Liver (tissue), 9 donors: ENCODE results near the gene HDLBP. TPM values are rescaled to one million over a fixed set of nuclear protein-coding genes. Genes with fewer than 3 reads are reported as not detected.

Experiments used
- DNase-seq: peaks from one replicate; pipeline ENCODE4 v3.0.0-alpha.2; 2017; ENCODE audit warnings: low spot score
- H3K27ac ChIP-seq, 2 donors: one replicate each; pipeline ENCODE4 v1.7.0; 2013; ENCODE audit warnings: inconsistent platforms in 2 of 2, low read length in 2 of 2, control low read depth in 1 of 2, low read depth in 1 of 2, mild to moderate bottlenecking in 1 of 2
- H3K27me3 ChIP-seq, 4 donors: one replicate each; pipeline versions ENCODE4 v1.6.1 to v1.7.0; 2013; ENCODE audit warnings: low read length in 3 of 4, inconsistent platforms in 1 of 4, mild to moderate bottlenecking in 1 of 4, moderate library complexity in 1 of 4; ENCODE audit not compliant: control insufficient read depth in 4 of 4, insufficient read depth in 4 of 4
- H3K36me3 ChIP-seq, 4 donors: one replicate each; pipeline versions ENCODE4 v1.6.1 to v1.7.0; 2013; ENCODE audit warnings: low read length in 3 of 4, mild to moderate bottlenecking in 3 of 4, low read depth in 1 of 4, moderate library complexity in 1 of 4; ENCODE audit not compliant: control insufficient read depth in 4 of 4, insufficient read depth in 3 of 4
- H3K4me1 ChIP-seq, 4 donors: one replicate each; pipeline versions ENCODE4 v1.6.1 to v1.7.0; 2013; ENCODE audit warnings: low read length in 3 of 4, mild to moderate bottlenecking in 3 of 4, moderate library complexity in 1 of 4; ENCODE audit not compliant: control insufficient read depth in 4 of 4, insufficient read depth in 4 of 4
- H3K4me3 ChIP-seq, 3 donors: one replicate each; pipeline versions ENCODE4 v1.6.1 to v1.7.0; 2013; ENCODE audit warnings: low read length in 3 of 3, control low read depth in 1 of 3, low read depth in 1 of 3, mild to moderate bottlenecking in 1 of 3
- H3K9ac ChIP-seq, 2 donors: one replicate each; pipeline ENCODE4 v1.7.0; 2013; ENCODE audit warnings: low read length in 2 of 2, mild to moderate bottlenecking in 2 of 2, moderate library complexity in 2 of 2, control low read depth in 1 of 2, low read depth in 1 of 2
- H3K9me3 ChIP-seq, 4 donors: one replicate each; pipeline versions ENCODE4 v1.6.1 to v1.7.0; 2013; ENCODE audit warnings: low read length in 3 of 4; ENCODE audit not compliant: control insufficient read depth in 4 of 4
- ATF3 ChIP-seq: IDR thresholded peaks from 2 replicates; pipeline ENCODE4 v1.6.1; 2016; ENCODE audit warnings: antibody characterized with exemption
- CTCF ChIP-seq: fragments of 150-350 bp; IDR thresholded peaks from 2 replicates; pipeline ENCODE4 v1.5.1; 2017; ENCODE audit warnings: improper control_type of control experiment, low read depth, low read length; ENCODE audit not compliant: missing input control
- EGR1 ChIP-seq, 2 donors: IDR thresholded peaks; 2 replicates each; pipeline ENCODE4 v1.6.1; 2016 to 2018; ENCODE audit warnings: antibody characterized with exemption in 2 of 2, low read depth in 2 of 2
- FOXA1 ChIP-seq: IDR thresholded peaks from 2 replicates; pipeline ENCODE4 v1.6.1; 2016; ENCODE audit warnings: antibody characterized with exemption
- FOXA2 ChIP-seq: IDR thresholded peaks from 2 replicates; pipeline ENCODE4 v1.6.1; 2016; ENCODE audit warnings: antibody characterized with exemption
- GABPA ChIP-seq, 2 donors: IDR thresholded peaks in 1 of 2; conservative IDR thresholded peaks in 1 of 2; 2 replicates each; pipeline ENCODE4 v1.6.1; 2016; ENCODE audit warnings: antibody characterized with exemption in 2 of 2, mild to moderate bottlenecking in 1 of 2, moderate library complexity in 1 of 2
- HNF4A ChIP-seq, 2 donors: conservative IDR thresholded peaks; 2 replicates each; pipeline ENCODE4 v1.6.1; 2016; ENCODE audit warnings: antibody characterized with exemption in 2 of 2, mild to moderate bottlenecking in 2 of 2
- HNF4G ChIP-seq: IDR thresholded peaks from 2 replicates; pipeline ENCODE4 v1.6.1; 2016; ENCODE audit warnings: antibody characterized with exemption
- JUND ChIP-seq, 2 donors: IDR thresholded peaks; 2 replicates each; pipeline ENCODE4 v1.6.1; 2016; ENCODE audit warnings: antibody characterized with exemption in 2 of 2
- NR2F2 ChIP-seq: IDR thresholded peaks from 2 replicates; pipeline ENCODE4 v1.6.1; 2016; ENCODE audit warnings: antibody characterized with exemption
- RAD21 ChIP-seq, 2 donors: IDR thresholded peaks; 2 replicates each; pipeline ENCODE4 v1.6.1; 2016; ENCODE audit warnings: antibody characterized with exemption in 2 of 2, mild to moderate bottlenecking in 2 of 2
- REST ChIP-seq: IDR thresholded peaks from 2 replicates; pipeline ENCODE4 v1.6.1; 2016; ENCODE audit warnings: antibody characterized with exemption, mild to moderate bottlenecking
- RXRA ChIP-seq, 2 donors: IDR thresholded peaks; 2 replicates each; pipeline ENCODE4 v1.6.1; 2017 to 2018; ENCODE audit warnings: antibody characterized with exemption in 2 of 2, mild to moderate bottlenecking in 1 of 2
- SP1 ChIP-seq: IDR thresholded peaks from 2 replicates; pipeline ENCODE4 v1.6.1; 2018; ENCODE audit warnings: antibody characterized with exemption, mild to moderate bottlenecking
- TAF1 ChIP-seq: conservative IDR thresholded peaks from 2 replicates; pipeline ENCODE4 v1.6.1; 2016; ENCODE audit warnings: antibody characterized with exemption, mild to moderate bottlenecking
- YY1 ChIP-seq: IDR thresholded peaks from 2 replicates; pipeline ENCODE4 v1.6.1; 2016; ENCODE audit warnings: antibody characterized with exemption, mild to moderate bottlenecking
- WGBS: extraction: QIAGEN DNeasy Blood & Tissue Kit; methylation state at CpG from one replicate; pipeline ENCODE4 v1.1.7; 2013; 5-methylcytosine and 5-hydroxymethylcytosine counted together
- polyA plus RNA-seq, 2 donors: library from polyadenylated mRNA; stranded (reverse) in 1 of 2; unstranded in 1 of 2; fragments of 200-250 nt in 1 of 2; fragments of >200 nt in 1 of 2; fragmentation: Nextera tagmentation in 1 of 2; extraction: Ambion mirVana in 1 of 2; gene quantifications; one replicate each; pipeline versions ENCODE4 v1.2.1 to v1.2.3, GENCODE V29; 2013 to 2015
- total RNA-seq, 2 donors: library from RNA; depleted of rRNA; stranded (reverse); fragments of >200 nt; gene quantifications; one replicate each; pipeline ENCODE4 v1.2.3, GENCODE V29; 2014
- TF ChIP-seq, protein P1 (sequence below): IDR thresholded peaks from 2 replicates; pipeline ENCODE4 v1.6.1; 2016; ENCODE audit warnings: antibody characterized with exemption
- TF ChIP-seq, protein P2 (sequence below): IDR thresholded peaks from 2 replicates; pipeline ENCODE4 v1.6.1; 2016; ENCODE audit warnings: antibody characterized with exemption
- donor health status: healthy.
- donor health status: healthy.
- donor health status: healthy.
- donor health status: healthy.
- donor health status: healthy.

HDLBP gene
- total and polyA plus RNA-seq, 4 donors, result 219 to 580 (median 258) TPM

DNA sequence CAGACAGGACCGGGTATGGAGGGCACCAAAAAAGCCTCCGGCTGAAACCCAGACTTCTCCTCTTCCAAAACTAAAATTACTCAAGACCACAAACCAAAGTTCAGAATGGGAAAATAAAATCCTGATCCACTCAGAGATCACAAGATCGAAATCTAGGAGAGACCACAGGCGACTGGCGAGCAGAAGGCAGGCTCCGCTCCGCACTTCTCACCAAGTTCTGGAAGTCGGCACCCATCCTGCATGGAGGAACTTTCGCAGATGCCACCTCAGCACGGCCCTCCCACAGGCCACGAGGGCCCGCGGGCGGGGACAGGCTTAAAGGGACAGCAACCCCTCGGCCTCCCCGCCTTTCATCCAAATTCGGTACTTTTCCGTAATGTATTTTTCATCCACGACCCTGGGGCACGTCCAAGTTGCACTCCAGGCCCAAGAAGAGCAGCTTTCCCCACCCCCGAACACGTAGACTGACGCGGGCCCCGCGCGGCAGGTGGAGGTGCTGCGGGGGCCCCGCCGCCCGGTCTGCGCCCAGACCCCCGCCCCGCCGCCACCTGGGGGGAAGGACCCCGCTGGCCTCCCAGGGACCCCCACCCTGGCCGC lies 43.7 kb downstream of the HDLBP start (continued):
- TF ChIP-seq REST, result peak; percentile 77
- peak in 1 of 2 donors; percentile 17 for TF ChIP-seq GABPA (IDR thresholded peaks at IDR 0.05 in 1 of 2, conservative IDR thresholded peaks at IDR 0.05 in 1 of 2)
- no peak for TF ChIP-seq TAF1
- TF ChIP-seq SP1, result peak; percentile 44
- TF ChIP-seq FOXA1, result no peak
- TF ChIP-seq ATF3, result no peak

DNA sequence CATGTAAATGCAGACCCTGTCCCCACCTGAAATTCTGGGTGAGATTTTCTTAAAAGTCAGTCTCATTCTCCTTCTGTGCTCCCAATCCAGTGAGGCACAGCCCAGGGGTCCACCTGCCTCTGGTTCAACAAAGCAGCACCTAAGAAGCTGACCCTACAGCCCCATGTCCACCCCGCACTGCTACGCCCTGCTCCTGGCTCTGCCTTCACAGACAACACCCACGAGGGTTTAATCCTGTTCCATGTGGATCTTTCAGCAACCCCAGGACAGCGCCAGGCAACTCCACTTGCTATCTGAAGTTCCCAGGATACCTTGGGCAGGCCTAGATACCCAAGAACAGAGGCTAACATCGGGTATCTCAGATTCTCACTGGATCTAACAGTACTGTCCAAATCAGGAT lies 44.9 kb downstream of the HDLBP start:
- peak overlapping the region in 2 of 3 donors; percentile 90 to 95 for H3K4me3 ChIP-seq

More for the DNA sequence above, 44.9 kb downstream of the HDLBP start:
- Histone ChIP-seq H3K4me1 (peaks cover 6 to 51% (median 39%) of the 10 kb centered on the region in 4 donors), H3K27me3 (no peaks in the 10 kb centered on the region), H3K9ac (no peak overlapping the region), H3K27ac (peak overlapping the region in 1 of 2 donors; percentile 15), H3K9me3 (no peaks in the 10 kb centered on the region), H3K36me3 (peaks cover 3 to 22% (median 18%) of the 10 kb centered on the region in 4 donors)
- no peak for TF ChIP-seq YY1
- TF ChIP-seq, protein P1, sequence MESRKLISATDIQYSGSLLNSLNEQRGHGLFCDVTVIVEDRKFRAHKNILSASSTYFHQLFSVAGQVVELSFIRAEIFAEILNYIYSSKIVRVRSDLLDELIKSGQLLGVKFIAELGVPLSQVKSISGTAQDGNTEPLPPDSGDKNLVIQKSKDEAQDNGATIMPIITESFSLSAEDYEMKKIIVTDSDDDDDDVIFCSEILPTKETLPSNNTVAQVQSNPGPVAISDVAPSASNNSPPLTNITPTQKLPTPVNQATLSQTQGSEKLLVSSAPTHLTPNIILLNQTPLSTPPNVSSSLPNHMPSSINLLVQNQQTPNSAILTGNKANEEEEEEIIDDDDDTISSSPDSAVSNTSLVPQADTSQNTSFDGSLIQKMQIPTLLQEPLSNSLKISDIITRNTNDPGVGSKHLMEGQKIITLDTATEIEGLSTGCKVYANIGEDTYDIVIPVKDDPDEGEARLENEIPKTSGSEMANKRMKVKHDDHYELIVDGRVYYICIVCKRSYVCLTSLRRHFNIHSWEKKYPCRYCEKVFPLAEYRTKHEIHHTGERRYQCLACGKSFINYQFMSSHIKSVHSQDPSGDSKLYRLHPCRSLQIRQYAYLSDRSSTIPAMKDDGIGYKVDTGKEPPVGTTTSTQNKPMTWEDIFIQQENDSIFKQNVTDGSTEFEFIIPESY, result no peak
- no peak for TF ChIP-seq EGR1 (IDR thresholded peaks at IDR 0.05; ENCODE audit: low read depth in 2 of 2)
- no peak for TF ChIP-seq FOXA1
- no peak for TF ChIP-seq SP1
- no peak for TF ChIP-seq GABPA (IDR thresholded peaks at IDR 0.05 in 1 of 2, conservative IDR thresholded peaks at IDR 0.05 in 1 of 2)
- no peak for TF ChIP-seq HNF4A (conservative IDR thresholded peaks at IDR 0.05)
- TF ChIP-seq JUND (IDR thresholded peaks at IDR 0.05), result no peak
- no peak for TF ChIP-seq ATF3
- TF ChIP-seq, protein P2, sequence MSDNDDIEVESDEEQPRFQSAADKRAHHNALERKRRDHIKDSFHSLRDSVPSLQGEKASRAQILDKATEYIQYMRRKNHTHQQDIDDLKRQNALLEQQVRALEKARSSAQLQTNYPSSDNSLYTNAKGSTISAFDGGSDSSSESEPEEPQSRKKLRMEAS, result no peak
- no peak for TF ChIP-seq NR2F2
- TF ChIP-seq RAD21 (IDR thresholded peaks at IDR 0.05), result no peak
- TF ChIP-seq RXRA (IDR thresholded peaks at IDR 0.05), result no peak
- no peak for TF ChIP-seq FOXA2
- no peak for TF ChIP-seq REST
- no peak for TF ChIP-seq CTCF
- no peak for TF ChIP-seq HNF4G
- TF ChIP-seq TAF1, result no peak
- DNase-seq, result no peak
- 58% methylated on average over 5 of the region's 5 CpGs for WGBS
